Astrocyte of the cerebellum (primary cell): Measurements from ENCODE around the gene PLEKHS1.

Experiments
- DNase-seq: peaks from one replicate; pipeline ENCODE4 v3.0.0-alpha.2; 2011; ENCODE audit warnings: low read depth
- H3K4me3 ChIP-seq: 2 replicates; pipeline ENCODE4 v1.5.1; 2011; ENCODE audit warnings: mild to moderate bottlenecking, low read depth, low read length, moderate library complexity
- in situ Hi-C: cut with HindIII; loops from 2 replicates; pipeline ENCODE4 v1.10.0; 2017; ENCODE audit warnings: low sequenced_read_pairs
- TF ChIP-seq, protein P1 (sequence below): IDR thresholded peaks from 2 replicates; pipeline ENCODE4 v1.5.1; 2012; ENCODE audit warnings: low read length, low read depth, moderate library complexity, mild to moderate bottlenecking; ENCODE audit errors: missing control alignments

PLEKHS1 gene

GRCh38 chr10:113711142-113711541 lies 40.3 kb upstream of the PLEKHS1 start:
- DNase-seq, result no peak
- no peak overlapping the region for H3K4me3 ChIP-seq
- TF ChIP-seq, protein P1, sequence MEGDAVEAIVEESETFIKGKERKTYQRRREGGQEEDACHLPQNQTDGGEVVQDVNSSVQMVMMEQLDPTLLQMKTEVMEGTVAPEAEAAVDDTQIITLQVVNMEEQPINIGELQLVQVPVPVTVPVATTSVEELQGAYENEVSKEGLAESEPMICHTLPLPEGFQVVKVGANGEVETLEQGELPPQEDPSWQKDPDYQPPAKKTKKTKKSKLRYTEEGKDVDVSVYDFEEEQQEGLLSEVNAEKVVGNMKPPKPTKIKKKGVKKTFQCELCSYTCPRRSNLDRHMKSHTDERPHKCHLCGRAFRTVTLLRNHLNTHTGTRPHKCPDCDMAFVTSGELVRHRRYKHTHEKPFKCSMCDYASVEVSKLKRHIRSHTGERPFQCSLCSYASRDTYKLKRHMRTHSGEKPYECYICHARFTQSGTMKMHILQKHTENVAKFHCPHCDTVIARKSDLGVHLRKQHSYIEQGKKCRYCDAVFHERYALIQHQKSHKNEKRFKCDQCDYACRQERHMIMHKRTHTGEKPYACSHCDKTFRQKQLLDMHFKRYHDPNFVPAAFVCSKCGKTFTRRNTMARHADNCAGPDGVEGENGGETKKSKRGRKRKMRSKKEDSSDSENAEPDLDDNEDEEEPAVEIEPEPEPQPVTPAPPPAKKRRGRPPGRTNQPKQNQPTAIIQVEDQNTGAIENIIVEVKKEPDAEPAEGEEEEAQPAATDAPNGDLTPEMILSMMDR, result no peak
- in situ Hi-C loops, result no loop called here

- TF ChIP-seq, protein P1, result no peak
- in situ Hi-C loops, result no loop called here
- no peak overlapping the region for H3K4me3 ChIP-seq
- no peak for DNase-seq
Observed at GRCh38 chr10:113712024-113712423, 39.5 kb upstream of the PLEKHS1 start.

DNA sequence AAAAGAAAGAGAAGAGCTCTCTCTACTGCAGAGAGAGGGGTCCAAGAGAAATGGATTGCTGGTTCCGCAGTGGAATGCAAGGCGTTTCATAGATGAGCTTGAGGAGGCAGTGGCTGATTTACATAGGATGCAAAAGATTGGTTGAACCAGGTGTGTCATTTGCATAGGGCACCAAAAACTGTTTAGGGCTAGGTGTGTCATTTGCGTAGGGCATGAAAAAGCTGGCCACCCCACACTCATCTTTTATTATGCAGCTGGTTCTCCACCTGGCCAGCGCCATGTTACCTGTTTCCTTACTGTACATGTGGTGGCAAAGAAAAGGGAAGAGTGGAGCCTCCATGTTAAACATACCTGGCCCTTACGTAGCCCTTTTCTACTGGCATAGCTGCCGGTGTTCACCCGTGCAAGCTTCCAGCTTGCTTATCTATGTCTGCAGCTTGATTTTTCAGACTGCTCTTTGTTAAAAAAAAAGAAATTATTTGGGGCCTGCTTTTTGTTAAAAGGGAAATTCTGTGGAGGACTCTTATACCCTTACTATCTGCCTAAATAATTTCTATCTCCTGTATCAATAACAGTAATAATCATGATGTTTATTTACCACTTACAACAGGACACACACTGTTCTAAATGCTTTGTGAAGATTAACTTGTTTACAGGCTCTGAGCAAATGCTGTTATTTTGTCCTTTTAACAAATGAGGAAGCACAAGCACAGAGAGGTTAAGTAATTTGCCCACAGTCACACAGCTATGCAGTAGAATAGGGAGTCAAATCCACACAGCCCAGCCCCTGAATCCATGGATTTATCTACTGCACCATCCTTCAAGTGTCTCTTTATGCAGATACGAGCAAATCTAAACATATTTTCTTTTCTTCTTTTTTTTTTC lies 38.5 kb upstream of the PLEKHS1 start:
- TF ChIP-seq, protein P1, result no peak
- H3K4me3 ChIP-seq, result no peak overlapping the region
- in situ Hi-C loops, result no loop called here
- DNase-seq, result no peak

DNA sequence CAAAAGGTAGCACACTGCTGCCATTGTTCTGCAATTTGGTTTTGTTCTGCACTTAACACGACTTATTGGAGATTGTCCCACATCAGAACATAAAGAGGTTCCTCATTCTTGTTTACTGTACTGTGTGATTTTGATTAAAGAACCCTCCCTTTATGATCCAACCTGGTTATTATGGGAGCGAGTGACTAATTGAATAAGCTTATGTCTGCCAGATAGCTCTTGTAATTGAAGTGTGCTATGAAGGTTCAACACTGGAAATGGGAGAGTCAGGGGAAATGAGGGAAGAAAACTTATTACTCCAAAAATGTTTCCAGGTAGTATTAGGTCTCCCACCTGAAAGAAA lies 37.9 kb upstream of the PLEKHS1 start:
- TF ChIP-seq, protein P1, result no peak
- in situ Hi-C loops, result no loop called here
- H3K4me3 ChIP-seq, result no peak overlapping the region
- DNase-seq, result no peak

DNA sequence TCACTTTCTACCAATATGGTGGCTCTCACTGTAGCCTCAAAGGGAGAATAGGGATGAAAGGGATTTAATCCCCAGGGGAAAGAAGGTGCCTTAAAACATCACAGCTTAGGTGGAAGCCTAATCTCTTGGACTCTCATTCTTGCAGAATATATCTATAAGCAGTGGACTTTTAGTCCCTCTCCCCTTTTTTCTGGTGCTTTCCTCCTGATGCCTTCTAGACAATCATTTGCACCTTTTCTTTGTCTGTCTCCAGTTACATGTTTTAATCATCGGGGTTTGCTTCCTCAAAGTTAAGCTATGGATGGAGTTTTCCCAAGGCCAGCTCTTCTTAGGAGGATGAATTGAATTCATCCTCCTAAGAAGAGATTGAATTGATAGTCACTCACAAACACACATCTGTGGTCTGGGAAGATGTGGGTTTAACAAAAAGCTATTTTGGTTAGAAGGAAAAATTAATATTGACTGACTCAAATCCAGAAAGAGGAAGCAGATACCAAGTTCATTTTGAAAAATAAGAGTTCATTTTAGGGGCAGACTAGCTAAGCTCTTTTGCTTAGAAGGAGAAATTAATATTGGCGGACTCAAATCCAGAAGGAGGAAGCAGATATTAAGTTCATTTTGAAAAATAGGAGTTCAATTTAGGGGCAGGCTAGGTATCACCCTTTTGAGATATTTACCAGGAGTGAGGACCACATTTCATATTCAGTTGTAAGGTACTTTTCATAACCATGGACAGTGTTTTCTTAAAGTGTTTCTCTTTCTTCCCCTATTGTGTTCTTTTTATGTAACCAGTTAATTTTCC lies 35.2 kb upstream of the PLEKHS1 start:
- TF ChIP-seq, protein P1, result no peak
- no peak for DNase-seq
- no peak overlapping the region for H3K4me3 ChIP-seq
- in situ Hi-C loops, result no loop called here

DNA sequence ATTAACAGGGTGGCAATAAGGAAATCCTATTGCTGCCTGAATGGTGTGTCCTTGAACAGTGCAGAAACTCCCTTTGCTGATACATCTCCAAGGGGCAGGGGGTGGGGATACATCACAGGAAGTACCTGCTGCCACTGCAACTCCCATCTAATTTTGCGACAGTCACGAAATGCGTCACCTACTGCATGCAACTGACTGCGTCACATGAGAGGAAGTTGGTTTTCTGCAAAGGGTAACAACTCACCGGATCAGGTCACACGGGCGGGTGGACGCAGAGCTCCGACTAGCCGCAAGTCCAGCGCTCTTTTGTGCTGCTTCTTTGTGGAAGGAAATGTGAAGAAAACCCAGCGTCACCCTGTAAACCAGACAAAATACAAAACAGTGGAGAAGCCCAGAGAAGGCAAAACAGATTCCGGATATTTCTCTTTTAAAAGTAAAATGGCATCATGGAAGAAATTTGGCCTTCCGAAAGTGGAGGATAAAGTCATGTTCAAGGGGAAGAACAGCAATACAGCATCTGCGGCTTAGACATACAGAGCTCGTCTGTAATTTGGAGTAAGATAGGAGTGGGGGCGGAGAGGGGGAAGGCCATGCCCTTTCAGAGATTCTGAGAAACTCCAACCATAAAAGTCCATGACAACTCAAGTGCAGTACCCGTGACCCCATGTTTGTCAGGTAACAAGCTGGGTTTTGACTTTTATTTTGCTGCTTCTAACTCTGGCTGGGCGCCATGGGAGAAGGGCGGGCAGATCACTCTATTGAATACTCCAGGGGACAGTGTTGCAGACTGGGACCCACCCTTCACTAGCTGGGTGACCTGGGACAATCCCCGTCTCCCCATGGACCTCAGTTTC lies 32.3 kb upstream of the PLEKHS1 start:
- DNase-seq, result no peak
- H3K4me3 ChIP-seq, result no peak overlapping the region
- in situ Hi-C loops, result no loop called here
- TF ChIP-seq, protein P1, result no peak
